Hypothalamus (tissue), 51 donors: ENCODE data around the gene S100A16.
"Not testable (repeated sequence)": the region's sequence is repeated elsewhere in the genome, so short reads cannot be mapped to it uniquely, and the experiment has no call there.

Experiments used
- DNase-seq, 51 donors: peaks; one replicate each; lab custom pipeline; 2025; lab: John Stamatoyannopoulos, UW

S100A16 gene, protein sequence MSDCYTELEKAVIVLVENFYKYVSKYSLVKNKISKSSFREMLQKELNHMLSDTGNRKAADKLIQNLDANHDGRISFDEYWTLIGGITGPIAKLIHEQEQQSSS

DNA sequence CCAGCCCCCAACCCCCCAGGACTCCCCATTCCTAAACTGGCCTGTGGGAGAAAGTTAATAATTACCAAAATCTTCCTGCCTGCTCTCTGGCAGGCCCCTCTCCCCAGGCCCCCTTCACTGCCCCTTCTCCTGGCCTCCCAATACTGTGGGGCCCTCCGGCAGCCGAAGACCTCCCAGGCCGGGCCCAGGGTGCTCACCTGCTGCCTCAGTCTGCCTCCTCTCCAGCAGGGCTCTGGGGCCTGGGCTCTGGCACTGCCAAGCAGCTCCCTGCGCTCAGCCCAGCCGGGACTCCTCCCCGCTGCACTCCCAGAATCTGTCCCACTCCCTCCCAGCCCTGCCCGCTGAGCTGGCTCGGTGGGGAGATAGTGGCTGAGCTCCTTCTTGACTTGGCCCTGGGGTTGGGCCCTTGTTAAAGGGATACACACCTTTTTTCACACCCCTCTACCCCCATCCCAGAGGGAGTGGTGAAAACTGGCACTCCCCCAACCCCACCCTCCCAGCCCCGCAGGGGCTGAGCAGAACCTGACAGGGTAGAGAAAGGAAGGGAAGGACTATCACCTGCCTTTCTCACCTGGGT lies at the start of gene S100A16:
Gene S100A16, minus strand, starts transcription at position 383 of the 577 bp plus-strand sequence. CDS start 4,986 bp downstream, outside the sequence.
- DNase-seq, result peak in 29 of 51 donors; percentile 10 to 66 (median 41)

DNA sequence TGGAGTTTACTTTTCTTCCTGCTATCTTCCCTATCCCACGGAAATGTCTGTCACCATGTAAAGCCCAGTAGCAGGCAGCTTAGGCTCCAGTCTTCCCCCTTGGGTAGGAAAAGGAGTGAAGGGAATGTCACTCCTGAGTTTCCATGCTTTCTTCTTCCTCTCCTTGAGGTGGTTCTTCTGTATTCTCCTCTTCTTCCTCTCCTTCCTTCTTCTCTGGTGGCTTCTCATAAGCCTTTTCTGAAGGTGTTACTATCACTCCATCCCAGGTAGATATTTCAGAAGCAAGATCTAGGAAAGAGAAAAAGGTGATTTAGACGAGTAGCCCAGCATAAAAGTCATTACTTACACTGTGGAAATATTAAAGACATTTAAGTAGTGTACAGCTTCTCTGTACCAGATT lies 49.3 kb upstream of the S100A16 start:
- no peak for DNase-seq

GRCh38 chr1:153661111-153661708 lies 48.3 kb upstream of the S100A16 start:
- no peak for DNase-seq

- DNase-seq, result no peak
Observed at GRCh38 chr1:153659656-153660055, 46.7 kb upstream of the S100A16 start.

DNA sequence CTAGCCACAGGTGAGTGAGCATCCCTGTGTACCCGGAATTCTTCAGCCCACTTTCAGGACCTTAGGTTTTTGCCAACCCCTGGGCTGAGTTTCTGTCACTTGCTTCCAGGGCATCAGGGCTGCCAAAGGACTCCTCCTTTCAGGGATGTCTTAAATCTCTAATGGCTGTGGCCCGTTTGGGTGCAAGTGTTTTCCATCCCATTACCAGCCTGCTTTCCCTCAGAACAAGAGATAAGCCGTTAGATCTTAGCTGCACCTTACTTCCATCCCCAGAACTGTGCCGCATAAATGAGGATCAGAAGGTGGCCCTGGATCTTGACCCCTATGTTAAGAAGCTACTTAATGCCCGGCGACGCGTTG lies 46.2 kb upstream of the S100A16 start:
- no peak for DNase-seq

GRCh38 chr1:153658400-153659174 lies 45.6 kb upstream of the S100A16 start, which contains the start of gene SNAPIN:
Gene SNAPIN (plus strand): TSS chr1:153658703. CDS start chr1:153658744, 41 bp downstream.
- DNase-seq, result peak; percentile 44 to 98 (median 86)

DNA sequence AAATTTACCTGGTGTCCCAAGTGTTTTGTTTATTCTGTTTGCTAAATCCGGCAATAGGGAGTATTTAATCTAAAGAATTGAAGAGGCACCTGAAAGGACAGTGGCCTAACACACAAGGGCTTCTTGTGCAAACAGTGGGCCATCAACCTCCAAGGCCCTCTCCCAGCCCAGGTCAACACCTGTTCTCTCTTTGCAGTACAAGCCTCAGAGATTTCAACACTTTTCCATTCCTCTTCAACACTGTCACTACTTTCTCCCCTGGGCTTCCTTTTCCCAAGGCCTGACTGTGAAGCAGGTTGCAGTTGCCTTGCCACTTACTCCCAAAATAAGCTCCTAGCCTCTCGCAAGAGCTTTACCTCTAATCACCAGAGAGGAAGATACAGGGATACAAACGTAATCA lies 42.4 kb upstream of the S100A16 start:
- no peak for DNase-seq

- peak in 1 of 51 donors; percentile 12 for DNase-seq
Observed at GRCh38 chr1:153652805-153653500, 40.0 kb upstream of the S100A16 start.

DNA sequence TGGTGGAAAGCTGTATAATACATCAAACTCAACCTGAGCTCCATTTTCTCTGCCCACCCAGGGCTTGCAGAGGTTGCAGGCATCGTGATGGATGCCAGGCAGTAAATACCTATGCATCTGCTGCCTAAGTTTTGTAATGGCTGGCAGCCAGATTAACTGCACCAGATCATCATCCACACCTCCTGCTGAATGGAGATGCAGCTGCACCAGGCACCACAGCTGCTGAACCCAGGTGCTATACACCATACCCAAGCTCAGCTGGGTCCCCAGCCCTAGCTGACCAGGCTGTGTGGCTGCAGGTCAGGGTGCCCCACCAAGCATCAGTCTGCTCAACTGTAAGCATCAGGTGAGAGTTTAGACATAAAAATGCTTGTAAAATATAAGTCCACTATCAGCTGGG lies 38.8 kb upstream of the S100A16 start:
- no peak for DNase-seq

DNA sequence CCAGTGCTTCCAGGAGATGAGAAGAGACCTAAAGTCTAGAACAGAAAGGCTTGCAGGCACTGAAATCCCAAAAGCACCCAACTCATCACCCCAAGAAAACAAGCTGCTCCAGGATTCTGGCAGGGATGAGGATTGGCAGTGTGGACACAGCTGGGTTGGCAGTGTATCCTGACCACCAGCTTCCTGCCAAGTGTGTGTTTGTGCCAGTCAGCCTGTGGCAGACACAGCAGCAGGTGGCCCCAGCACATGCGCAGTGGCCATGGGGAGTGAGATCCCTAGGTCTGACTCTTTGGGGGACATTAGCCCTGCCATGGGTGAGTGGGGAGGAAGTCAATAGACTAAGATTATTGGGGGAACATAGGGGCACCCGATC lies 36.9 kb upstream of the S100A16 start:
- peak in 47 of 51 donors; percentile 7 to 85 (median 67) for DNase-seq

- DNase-seq, result no peak
Observed at GRCh38 chr1:153649137-153649862, 36.4 kb upstream of the S100A16 start.

DNA sequence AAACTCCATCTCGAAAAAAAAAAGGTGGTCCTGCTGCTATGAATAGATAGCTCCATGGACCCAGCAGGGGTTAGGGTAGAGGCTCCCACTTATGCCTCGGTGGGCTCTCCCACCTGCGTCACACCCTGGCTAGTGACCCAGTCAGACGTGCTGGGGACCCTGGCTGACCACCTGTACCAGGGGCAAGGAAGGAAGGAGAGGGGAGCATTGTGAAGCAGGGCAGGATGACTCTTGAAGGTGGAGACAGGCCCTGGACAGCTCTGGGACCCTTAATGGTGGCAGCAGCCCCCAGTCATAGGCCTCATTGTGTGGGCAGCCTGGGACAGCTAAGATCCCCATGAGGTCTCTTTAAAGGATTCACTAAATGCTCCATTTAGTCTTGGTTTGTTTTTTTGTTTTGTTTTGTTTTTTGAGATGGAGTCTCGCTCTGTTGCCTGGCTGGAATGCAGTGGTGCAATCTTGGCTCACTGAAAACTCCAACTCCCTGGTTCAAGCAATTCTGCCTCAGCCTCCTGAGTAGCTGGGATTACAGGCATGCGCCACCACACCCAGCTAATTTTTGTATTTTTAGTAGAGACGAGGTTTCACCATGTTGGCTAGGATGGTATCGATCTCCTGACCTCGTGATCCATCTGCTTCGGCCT lies 35.2 kb upstream of the S100A16 start:
- no peak for DNase-seq

DNA sequence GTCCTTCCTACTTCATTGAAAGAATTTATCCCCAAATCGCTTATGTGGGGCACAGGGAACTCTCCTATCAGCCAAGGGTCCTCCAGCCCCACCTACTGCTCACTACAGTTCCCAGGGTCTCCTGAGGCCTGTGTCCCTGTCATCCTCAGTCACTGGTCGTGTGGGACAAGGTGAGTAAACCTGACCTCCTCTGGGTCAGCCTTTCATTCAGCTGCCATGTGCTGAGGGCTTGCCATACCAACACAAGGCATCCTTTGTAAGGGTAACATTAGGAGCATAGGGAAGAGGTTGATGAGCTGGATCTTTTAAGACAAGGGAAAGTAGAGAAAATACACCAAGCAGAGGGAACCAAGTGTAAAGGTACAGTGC lies 34.4 kb upstream of the S100A16 start:
- DNase-seq, result no peak

- DNase-seq, result peak in 1 of 51 donors; percentile 37
Observed at GRCh38 chr1:153646672-153647345, 33.9 kb upstream of the S100A16 start.

DNA sequence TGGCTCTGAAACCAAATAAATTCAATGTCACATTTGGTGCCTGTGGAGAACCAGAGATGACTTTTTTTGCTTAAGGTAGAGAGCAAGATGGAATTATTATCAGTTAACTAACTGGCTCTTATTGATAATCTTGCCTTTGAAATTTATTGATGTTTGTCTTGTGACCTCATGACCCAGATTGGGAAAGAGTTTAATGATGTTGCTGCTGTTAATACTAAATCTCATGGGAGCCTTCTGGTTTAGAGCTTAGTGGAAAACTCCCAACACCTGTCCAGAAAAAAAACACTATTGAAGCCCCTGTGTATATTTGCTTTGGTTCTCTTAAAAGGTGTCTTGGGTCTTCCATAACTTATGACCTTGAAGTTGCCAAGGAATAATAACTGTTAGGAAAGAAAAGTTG lies 30.9 kb upstream of the S100A16 start:
- no peak for DNase-seq

GRCh38 chr1:153643100-153643499 lies 30.2 kb upstream of the S100A16 start:
- no peak for DNase-seq

DNA sequence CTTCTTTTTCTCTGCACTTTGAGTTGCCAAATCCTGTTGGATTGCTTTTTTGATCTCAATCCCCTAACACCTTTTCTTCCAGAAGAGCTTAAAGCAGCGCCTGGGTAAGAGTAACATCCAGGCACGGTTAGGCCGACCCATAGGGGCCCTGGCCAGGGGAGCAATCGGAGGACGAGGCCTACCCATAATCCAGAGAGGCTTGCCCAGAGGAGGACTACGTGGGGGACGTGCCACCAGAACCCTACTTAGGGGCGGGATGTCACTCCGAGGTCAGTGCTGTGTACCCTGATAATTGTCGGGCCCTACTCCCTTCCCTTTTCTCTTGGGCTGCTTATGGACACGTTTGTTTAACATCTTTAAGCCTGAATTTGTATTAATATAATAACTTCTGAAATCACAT lies 29.2 kb upstream of the S100A16 start:
- DNase-seq, result no peak

- no peak for DNase-seq
Observed at GRCh38 chr1:153640861-153641260, 27.9 kb upstream of the S100A16 start.

DNA sequence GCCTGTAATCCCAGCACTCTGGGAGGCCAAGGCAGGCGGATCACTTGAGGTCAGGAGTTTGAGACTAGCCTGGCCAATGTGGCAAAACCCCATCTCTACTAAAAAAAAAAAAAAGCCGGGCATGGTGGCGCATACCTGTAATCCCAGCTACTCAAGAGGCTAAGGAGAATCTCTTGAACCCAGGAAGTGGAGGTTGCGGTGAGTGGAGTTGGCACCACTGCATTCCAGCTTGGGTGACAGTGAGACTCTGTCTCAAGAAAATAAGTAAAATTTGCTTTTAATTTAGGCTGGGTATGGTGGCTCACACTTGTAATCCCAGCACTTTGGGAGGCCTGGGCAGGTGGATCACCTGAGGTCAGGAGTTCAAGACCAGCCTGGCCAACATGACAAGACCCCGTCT lies 27.3 kb upstream of the S100A16 start:
- not testable (repeated sequence) for DNase-seq
